Body of pancreas (tissue), 4 donors: ENCODE results near the gene ARL4D. TPM values are rescaled to one million over a fixed set of nuclear protein-coding genes. Genes with fewer than 3 reads are reported as not detected.

Experiments used
- ATAC-seq: fragments of 150-250 bp; one replicate; pipeline ENCODE4 v1.9.1; 2016
- DNase-seq, 4 donors: peaks; one replicate each; pipeline ENCODE4 v3.0.0-alpha.2; 2019
- H3K27ac ChIP-seq, 4 donors: fragments of 200-600 bp; sonication (generic); 1 replicate in 3 of 4; 2 replicates in 1 of 4; pipeline versions ENCODE4 v1.5.1 to v1.6.1; 2016 to 2019; ENCODE audit warnings: mild to moderate bottlenecking in 1 of 4, mixed read lengths in 1 of 4, moderate library complexity in 1 of 4
- H3K27me3 ChIP-seq, 2 donors: fragments of 200-600 bp; sonication (generic); one replicate each; pipeline ENCODE4 v1.6.0; 2016; ENCODE audit warnings: mild to moderate bottlenecking in 1 of 2
- H3K36me3 ChIP-seq, 2 donors: fragments of 200-600 bp; sonication (generic); replicated peaks in 1 of 2; 2 replicates each; pipeline ENCODE4 v1.5.1; 2016; ENCODE audit warnings: low read depth in 2 of 2; ENCODE audit not compliant: insufficient read depth in 1 of 2
- H3K4me1 ChIP-seq: fragments of 200-600 bp; sonication (generic); one replicate; pipeline ENCODE4 v1.6.0; 2016
- H3K4me3 ChIP-seq, 2 donors: fragments of 200-600 bp; sonication (generic); 1 replicate in 1 of 2; 2 replicates in 1 of 2; pipeline ENCODE4 v1.5.1; 2016 to 2019
- H3K9me3 ChIP-seq, 3 donors: fragments of 200-600 bp; sonication (generic); 1 replicate in 2 of 3; 2 replicates in 1 of 3; pipeline ENCODE4 v1.5.1; 2016
- POLR2A ChIP-seq, 3 donors: fragments of 450-650 bp; IDR thresholded peaks; one replicate each; pipeline ENCODE4 v1.6.1; 2016; ENCODE audit warnings: antibody characterized with exemption in 3 of 3, mild to moderate bottlenecking in 2 of 3
- WGBS, 2 donors: methylation state at CpG; one replicate each; pipeline ENCODE4 v1.1.5; 2017; 5-methylcytosine and 5-hydroxymethylcytosine counted together
- intact Hi-C: fragments of 100-400 bp; cut with DNase I; formaldehyde crosslinking; loops from one replicate; pipeline ENCODE4 v1.15.1; 2023
- total RNA-seq, 2 donors: library from RNA; depleted of rRNA; stranded (reverse); fragments of >200 nt; gene quantifications; one replicate each; pipeline ENCODE4 v1.1.0, GENCODE V29; 2016
- TF ChIP-seq, protein P1 (sequence below), 7 experiments: fragments of 450-650 bp in 4 of 7; fragments of 200-600 bp in 3 of 7; sonication (generic) in 3 of 7; IDR thresholded peaks; one replicate each; pipeline ENCODE4 v1.5.1; 2016 to 2019; ENCODE audit warnings: antibody characterized with exemption in 7 of 7

The ARL4D gene
- total RNA-seq, 2 donors from 2014 or later: 2.1 to 4.6 TPM

DNA sequence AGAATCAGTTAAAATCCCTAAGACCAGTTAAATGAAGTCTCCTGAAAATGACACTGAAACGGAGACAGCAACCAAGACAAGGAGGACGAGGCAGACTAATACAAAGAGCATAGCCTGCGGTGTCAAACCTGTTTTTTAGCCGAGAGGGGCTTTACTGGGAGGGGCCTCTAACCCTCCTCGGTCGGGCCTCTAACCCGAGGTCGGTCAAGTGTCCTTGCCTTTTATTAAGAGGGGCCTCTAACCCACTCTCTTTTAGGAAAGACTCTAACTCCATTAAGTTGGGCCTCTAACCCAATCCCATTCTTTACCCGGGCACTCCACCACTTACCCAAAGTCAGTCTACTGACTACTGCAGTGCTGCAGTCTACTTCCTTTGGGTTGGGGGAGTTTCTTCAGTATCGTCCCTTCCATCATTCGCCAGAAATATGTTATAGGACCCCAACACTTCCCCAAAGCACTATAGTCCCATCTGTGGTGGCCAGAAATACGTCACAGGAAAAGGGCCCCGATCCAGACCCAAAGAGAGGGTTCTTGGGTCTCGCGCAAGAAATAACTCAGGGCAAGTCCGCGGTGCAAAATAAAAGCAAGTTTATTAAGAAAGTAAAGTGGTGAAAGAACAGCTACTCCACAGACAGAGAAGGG, 39.2 kb upstream of the ARL4D start:
- Histone ChIP-seq H3K36me3 (no peaks in the 10 kb centered on the region), H3K4me3 (no peak overlapping the region), H3K9me3 (no peaks in the 10 kb centered on the region), H3K27me3 (no peaks in the 10 kb centered on the region), H3K4me1 (peaks cover 16% of the 10 kb centered on the region), H3K27ac (peak overlapping the region; percentile 87 to 94 (median 93))
- ATAC-seq (no peak), DNase-seq (no peak)
- intact Hi-C loops: no loop called here
- WGBS, 2 donors: 56 to 60% methylated on average over 17 of the region's 17 CpGs
- no peak for TF ChIP-seq POLR2A (IDR thresholded peaks at IDR 0.05)
- TF ChIP-seq, protein P1, sequence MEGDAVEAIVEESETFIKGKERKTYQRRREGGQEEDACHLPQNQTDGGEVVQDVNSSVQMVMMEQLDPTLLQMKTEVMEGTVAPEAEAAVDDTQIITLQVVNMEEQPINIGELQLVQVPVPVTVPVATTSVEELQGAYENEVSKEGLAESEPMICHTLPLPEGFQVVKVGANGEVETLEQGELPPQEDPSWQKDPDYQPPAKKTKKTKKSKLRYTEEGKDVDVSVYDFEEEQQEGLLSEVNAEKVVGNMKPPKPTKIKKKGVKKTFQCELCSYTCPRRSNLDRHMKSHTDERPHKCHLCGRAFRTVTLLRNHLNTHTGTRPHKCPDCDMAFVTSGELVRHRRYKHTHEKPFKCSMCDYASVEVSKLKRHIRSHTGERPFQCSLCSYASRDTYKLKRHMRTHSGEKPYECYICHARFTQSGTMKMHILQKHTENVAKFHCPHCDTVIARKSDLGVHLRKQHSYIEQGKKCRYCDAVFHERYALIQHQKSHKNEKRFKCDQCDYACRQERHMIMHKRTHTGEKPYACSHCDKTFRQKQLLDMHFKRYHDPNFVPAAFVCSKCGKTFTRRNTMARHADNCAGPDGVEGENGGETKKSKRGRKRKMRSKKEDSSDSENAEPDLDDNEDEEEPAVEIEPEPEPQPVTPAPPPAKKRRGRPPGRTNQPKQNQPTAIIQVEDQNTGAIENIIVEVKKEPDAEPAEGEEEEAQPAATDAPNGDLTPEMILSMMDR (IDR thresholded peaks at IDR 0.05): no peak

GRCh38 chr17:43360376-43360738, 38.4 kb upstream of the ARL4D start:
- intact Hi-C loops: no loop called here
- peaks cover 16% of the 10 kb centered on the region for H3K4me1 ChIP-seq

DNA sequence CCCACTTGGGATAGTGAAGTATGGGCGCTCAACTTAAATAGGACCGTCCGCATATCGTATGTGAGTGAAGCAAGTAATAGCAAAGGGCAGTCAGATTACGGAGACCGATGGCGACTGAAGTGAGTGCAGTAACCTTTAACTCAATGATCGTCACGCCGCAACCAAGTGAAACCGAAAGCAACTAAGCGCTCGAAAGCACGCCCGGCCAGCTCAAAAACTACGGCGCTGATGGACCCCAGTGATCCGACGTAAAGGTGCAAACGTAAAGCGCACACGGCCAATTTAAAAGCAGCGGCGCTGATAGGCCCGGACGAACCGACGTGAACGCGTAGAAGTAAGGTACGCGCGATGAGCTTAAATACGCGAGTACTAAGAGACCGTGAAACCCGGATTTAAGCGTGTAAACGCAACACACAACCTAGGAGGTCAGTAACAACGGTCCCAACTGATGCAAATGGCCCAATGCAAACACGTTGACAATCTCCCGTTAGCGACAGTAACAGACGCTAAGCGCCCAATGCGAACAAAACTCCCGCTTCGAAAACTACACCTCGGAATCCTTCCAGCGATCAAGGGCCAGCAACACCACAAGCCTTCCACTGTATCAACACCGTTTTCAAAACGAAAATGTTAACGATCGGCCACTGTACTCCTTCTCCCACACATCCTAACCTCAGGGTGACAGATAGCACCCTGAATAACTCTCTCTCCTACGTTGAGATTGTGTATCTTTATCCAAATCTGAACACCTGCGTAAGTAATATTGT, 37.9 kb upstream of the ARL4D start:
- peak; percentile 94 to 98 (median 96) for DNase-seq
- Histone ChIP-seq H3K9me3 (no peaks in the 10 kb centered on the region), H3K4me3 (peak overlapping the region; percentile 1 to 29), H3K27me3 (no peaks in the 10 kb centered on the region), H3K36me3 (no peaks in the 10 kb centered on the region), H3K27ac (peak overlapping the region; percentile 87 to 94 (median 93)), H3K4me1 (peaks cover 16% of the 10 kb centered on the region)
- TF ChIP-seq, protein P1 (IDR thresholded peaks at IDR 0.05): peak in 2 of 7 experiments; percentile 0 to 37
- peak; percentile 99 to 100 (median 100) for TF ChIP-seq POLR2A (IDR thresholded peaks at IDR 0.05)
- intact Hi-C loops: no loop called here
- WGBS, 2 donors: 1 to 2% methylated on average over 33 to 56 of the region's 56 CpGs
- peak; percentile 89 for ATAC-seq

More at GRCh38 chr17:43360376-43360738, 38.4 kb upstream of the ARL4D start:
- peak; percentile 51 to 79 (median 65) for DNase-seq
- Histone ChIP-seq H3K36me3 (no peaks in the 10 kb centered on the region), H3K27ac (peak overlapping the region; percentile 87 to 94 (median 93)), H3K27me3 (no peaks in the 10 kb centered on the region), H3K4me3 (peak overlapping the region; percentile 1 to 29), H3K9me3 (no peaks in the 10 kb centered on the region)
- TF ChIP-seq, protein P1 (IDR thresholded peaks at IDR 0.05): peak in 1 of 7 experiments; percentile 1
- no peak for TF ChIP-seq POLR2A (IDR thresholded peaks at IDR 0.05)
- WGBS, 2 donors: 1 to 18% methylated on average over 18 of the region's 18 CpGs
- peak; percentile 19 for ATAC-seq

DNA sequence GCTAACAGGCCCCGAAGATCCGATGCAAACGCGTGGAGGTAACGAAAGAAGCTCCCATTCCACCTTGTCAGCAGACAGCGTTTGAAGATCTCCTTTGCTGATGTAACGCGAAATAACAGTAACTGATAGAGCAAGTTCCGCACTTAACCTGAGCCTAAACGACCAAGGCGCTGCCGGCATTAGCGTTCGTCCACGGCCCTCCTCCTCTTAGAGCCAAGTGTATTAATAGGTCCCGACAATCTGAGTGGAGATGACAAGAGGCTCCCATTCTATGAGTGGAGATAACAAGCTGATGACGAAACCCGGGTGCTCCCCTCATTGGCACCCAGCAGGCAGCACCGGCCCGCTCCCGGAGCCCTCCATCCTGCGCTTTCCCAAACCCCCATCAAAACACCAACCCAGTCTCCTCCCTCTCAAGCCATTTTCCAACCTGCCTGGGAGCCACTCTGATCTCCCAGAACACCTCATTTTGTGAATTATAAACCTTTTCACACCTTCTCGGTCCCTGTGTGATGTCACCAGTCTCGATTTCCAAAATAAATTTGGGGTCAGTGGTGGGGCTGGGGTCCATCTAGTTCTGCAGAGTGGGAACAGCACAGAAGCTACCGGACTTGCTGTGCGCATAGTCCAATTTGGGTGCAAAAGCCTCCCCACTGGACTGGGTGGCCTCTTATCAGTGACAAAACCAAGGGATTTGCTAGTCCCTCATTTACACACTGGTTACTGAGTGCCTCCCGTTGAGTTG, 35.4 kb upstream of the ARL4D start:
- intact Hi-C loops: no loop called here
- peak in 1 of 4 donors; percentile 11 for DNase-seq
- no peak overlapping the region for H3K4me3 ChIP-seq
- H3K27me3 ChIP-seq: no peaks in the 10 kb centered on the region
- TF ChIP-seq, protein P1 (IDR thresholded peaks at IDR 0.05): no peak
- no peak for TF ChIP-seq POLR2A (IDR thresholded peaks at IDR 0.05)
- ATAC-seq: no peak
- peaks cover 27% of the 10 kb centered on the region for H3K4me1 ChIP-seq
- no peaks in the 10 kb centered on the region for H3K36me3 ChIP-seq
- H3K27ac ChIP-seq: no peak overlapping the region
- H3K9me3 ChIP-seq: no peaks in the 10 kb centered on the region
- WGBS, 2 donors: 90 to 93% methylated on average over 18 to 27 of the region's 27 CpGs
